ENCODE measurements around the gene WARS2. TPM values are rescaled to one million over a fixed set of nuclear protein-coding genes. Genes with fewer than 3 reads are reported as not detected.

Gene WARS2
- total RNA-seq, 1 donor from 2014 or later: 8.9 TPM

- peaks cover 100% of the 10 kb centered on the region for H3K27me3 ChIP-seq (ENCODE audit: low read depth)
- ATAC-seq (no peak), DNase-seq (no peak)
- H3K4me3 ChIP-seq: no peak overlapping the region
- intact Hi-C loops (cut with DNase I): no loop called here
- H3K4me1 ChIP-seq: peaks cover 12% of the 10 kb centered on the region
- no peak overlapping the region for H3K27ac ChIP-seq
- no peaks in the 10 kb centered on the region for H3K36me3 ChIP-seq
- TF ChIP-seq CTCF (IDR thresholded peaks at IDR 0.05): no peak
- no peaks in the 10 kb centered on the region for H3K9me3 ChIP-seq
These were observed 149.8 kb downstream of the WARS2 start for GRCh38 chr1:118990513-118991152.

- Histone ChIP-seq H3K36me3 (no peaks in the 10 kb centered on the region), H3K9me3 (no peaks in the 10 kb centered on the region), H3K27me3 (ENCODE audit: low read depth) (peaks cover 100% of the 10 kb centered on the region), H3K4me3 (no peak overlapping the region), H3K27ac (no peak overlapping the region), H3K4me1 (peaks cover 17% of the 10 kb centered on the region)
- intact Hi-C loops (cut with DNase I): no loop called here
- no peak for TF ChIP-seq CTCF (IDR thresholded peaks at IDR 0.05)
- DNase-seq (no peak), ATAC-seq (no peak)
These were observed 150.5 kb downstream of the WARS2 start for GRCh38 chr1:118989878-118990378.

- Histone ChIP-seq H3K4me3 (no peak overlapping the region), H3K9me3 (no peaks in the 10 kb centered on the region), H3K27me3 (ENCODE audit: low read depth) (peaks cover 100% of the 10 kb centered on the region), H3K27ac (no peak overlapping the region), H3K4me1 (peaks cover 24% of the 10 kb centered on the region), H3K36me3 (no peaks in the 10 kb centered on the region)
- TF ChIP-seq CTCF (IDR thresholded peaks at IDR 0.05): no peak
- intact Hi-C loops (cut with DNase I): no loop called here
- DNase-seq: no peak
- ATAC-seq: no peak
These were observed 151.2 kb downstream of the WARS2 start for GRCh38 chr1:118989006-118989815.

GRCh38 chr1:118988186-118989005 lies 152.1 kb downstream of the WARS2 start, which contains the start of gene TBX15:
Gene TBX15 (minus strand): TSS chr1:118988343. CDS start chr1:118987795, 548 bp downstream.
- H3K27me3 ChIP-seq (ENCODE audit: low read depth): peaks cover 100% of the 10 kb centered on the region
- TF ChIP-seq CTCF (IDR thresholded peaks at IDR 0.05): no peak
- intact Hi-C loops (cut with DNase I): no loop called here
- ATAC-seq (no peak), DNase-seq (no peak)
- no peaks in the 10 kb centered on the region for H3K9me3 ChIP-seq
- H3K27ac ChIP-seq: no peak within 1 kb of the TSS
- H3K36me3 ChIP-seq: no peaks in the 10 kb centered on the region
- H3K4me1 ChIP-seq: peaks cover 28% of the 10 kb centered on the region
- H3K4me3 ChIP-seq: peak within 1 kb of the TSS; percentile 45

- TF ChIP-seq CTCF (IDR thresholded peaks at IDR 0.05): no peak
- H3K27ac ChIP-seq: no peak overlapping the region
- ATAC-seq (peak; percentile 20 to 43), DNase-seq (no peak)
- peaks cover 28% of the 10 kb centered on the region for H3K4me1 ChIP-seq
- no peaks in the 10 kb centered on the region for H3K9me3 ChIP-seq
- H3K27me3 ChIP-seq (ENCODE audit: low read depth): peaks cover 100% of the 10 kb centered on the region
- H3K36me3 ChIP-seq: no peaks in the 10 kb centered on the region
- intact Hi-C loops (cut with DNase I): no loop called here
- peak overlapping the region; percentile 45 for H3K4me3 ChIP-seq
These were observed 152.8 kb downstream of the WARS2 start for GRCh38 chr1:118987468-118988185.

Data from lower lobe of right lung (tissue), 2 donors.